ENCODE data around the gene RNF5. TPM values are rescaled to one million over a fixed set of nuclear protein-coding genes. Genes with fewer than 3 reads are reported as not detected.

Gene RNF5
- total and polyA plus RNA-seq, 2 of the 4 experiments (the other 2 are of a cell fraction), result 18.8 to 41.4 TPM

DNA sequence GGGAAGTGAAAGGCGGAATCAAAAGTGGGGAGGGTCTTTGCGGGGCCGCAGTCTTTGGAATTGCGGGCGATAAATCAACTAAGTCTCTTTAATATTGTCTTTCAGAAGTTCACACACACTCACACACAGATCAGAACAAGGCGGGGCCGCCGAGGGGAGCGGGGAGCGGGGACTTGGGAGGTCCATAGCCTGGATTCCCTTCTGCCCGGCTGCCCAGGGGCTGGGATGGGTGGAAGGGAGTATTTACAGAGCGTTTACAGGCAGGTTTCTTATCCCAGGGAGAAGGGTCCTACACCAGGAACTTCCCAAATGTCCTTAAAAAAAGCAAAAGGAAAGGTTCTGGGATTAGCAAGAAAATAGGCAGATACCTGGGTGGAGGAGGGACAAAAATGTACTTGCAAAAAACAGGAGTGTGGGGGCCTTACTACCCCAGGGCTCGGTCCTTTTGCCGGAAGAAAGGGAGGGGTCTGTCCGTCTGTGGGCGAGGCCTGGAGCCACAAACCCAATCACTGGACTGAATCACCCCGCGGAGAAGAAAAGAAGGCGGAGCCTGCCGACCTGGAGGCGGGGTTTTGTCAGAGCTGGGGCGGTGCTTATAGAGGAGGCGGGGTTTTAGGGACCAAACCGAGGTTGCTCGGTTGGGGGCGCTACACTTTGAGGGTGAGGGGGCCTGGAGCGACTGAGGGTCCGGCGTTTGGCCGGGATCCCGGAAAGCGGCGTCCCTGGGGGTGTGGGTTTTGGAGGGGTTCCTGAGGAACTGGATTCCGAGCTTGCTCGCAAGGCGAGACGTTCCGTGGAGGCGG is 29.7 kb upstream of the RNF5 start:
- no peak overlapping the region for H3K27ac ChIP-seq (ENCODE audit: insufficient read depth, low read length)
- 45% methylated on average over 18 of the region's 39 CpGs; no CpG with 5 or more reads in 1 of the 2 experiments for WGBS, 2 experiments (ENCODE audit: extremely low coverage in 2 of 2, insufficient read length in 1 of 2)
- ATAC-seq (ENCODE audit: low read depth) (no peak), DNase-seq (no peak)
- no peak overlapping the region for H4K8ac ChIP-seq (ENCODE audit: low read depth in 2 of 2, low read length in 2 of 2)
- peaks cover 0 to 11% of the 10 kb centered on the region in 2 experiments; a peak in 1 of 4 replicates for H3K79me1 ChIP-seq (ENCODE audit: low read depth in 1 of 2, low read length in 2 of 2)
- no peak overlapping the region for H3K4me2 ChIP-seq (ENCODE audit: low read depth, low read length)
- H3K14ac ChIP-seq (replicated peaks; ENCODE audit: low read depth, low read length), result no peak overlapping the region
- H3K9me1 ChIP-seq (ENCODE audit: insufficient read depth, low read length), result 0 out of 2 replicates have a peak, but pooled peaks cover 4% of the 10 kb centered on the region
- in situ Hi-C loops (cut with MboI; ENCODE audit: low sequenced_read_pairs), result no loop called here
- peaks cover 2% of the 10 kb centered on the region; the same call in 1 of the 2 replicates for H3K36me3 ChIP-seq (ENCODE audit: control insufficient read depth, insufficient read depth, low read length)
- H3K18ac ChIP-seq (ENCODE audit: low read depth, low read length), result no peak overlapping the region
- dilution Hi-C loops (cut with HindIII; ENCODE audit: low sequenced_read_pairs, unreplicated experiment), result no loop called here
- no peak overlapping the region for H2BK15ac ChIP-seq (ENCODE audit: low read depth, low read length)
- intact Hi-C loops (cut with micrococcal nuclease), result no loop called here
- POLR2A ChIA-PET (ENCODE audit: unreplicated experiment), result no interaction called here
- H2AK9ac ChIP-seq (replicated peaks; ENCODE audit: low read depth, low read length, poor library complexity), result no peak overlapping the region
- H3K9ac ChIP-seq (ENCODE audit: low read depth, low read length), result no peak overlapping the region
- no peak overlapping the region for H3K4ac ChIP-seq (ENCODE audit: low read depth, low read length)
- no peak overlapping the region for H2BK20ac ChIP-seq (ENCODE audit: low read depth, low read length)
- H4K20me1 ChIP-seq (ENCODE audit: insufficient read depth, low read length), result no peaks in the 10 kb centered on the region
- H3K4me3 ChIP-seq (ENCODE audit: insufficient read depth, low read depth, low read length), result no peak overlapping the region
- H3K23ac ChIP-seq (ENCODE audit: low read depth, low read length), result no peak overlapping the region
- no peak overlapping the region for H2BK5ac ChIP-seq (ENCODE audit: low read depth, low read length, poor library complexity, severe bottlenecking)
- no peak overlapping the region for H2BK120ac ChIP-seq (ENCODE audit: low read depth, low read length)
- peaks cover 19% of the 10 kb centered on the region for H3K4me1 ChIP-seq (ENCODE audit: control insufficient read depth, insufficient read depth, low read length)
- H4K91ac ChIP-seq (ENCODE audit: insufficient read depth, low read depth, low read length), result no peak overlapping the region
- H2AK5ac ChIP-seq (ENCODE audit: low read depth, low read length), result no peak overlapping the region
- no TSS peak for BruUV-seq (replicated peaks)
- peaks cover 27% of the 10 kb centered on the region for H3K27me3 ChIP-seq (ENCODE audit: control insufficient read depth, insufficient read depth, low read length)
- no peak overlapping the region for H3K56ac ChIP-seq (ENCODE audit: extremely low read depth, insufficient read depth, low read length)
- CTCF ChIA-PET, result interaction anchor here (1.3 kb wide), 1 partner anchor 12 kb away, joined by 5 read pairs; no protein-coding TSS in a partner anchor
- H4K5ac ChIP-seq (ENCODE audit: low read depth, low read length), result no peak overlapping the region
- H2AFZ ChIP-seq (replicated peaks; ENCODE audit: low read length, poor library complexity), result no peak overlapping the region
- H3K9me3 ChIP-seq (ENCODE audit: control insufficient read depth, insufficient read depth, low read length), result peaks cover 2% of the 10 kb centered on the region; the same call in 1 of the 2 replicates
- no peak for TF ChIP-seq POLR2A (IDR thresholded peaks at IDR 0.05; ENCODE audit: low read depth, low read length)
- no peak for TF ChIP-seq NFE2L2 (IDR thresholded peaks at IDR 0.05; ENCODE audit: low read depth, low read length)
- TF ChIP-seq SMC3 (IDR thresholded peaks at IDR 0.05; ENCODE audit: low read depth, low read length), result no peak
- TF ChIP-seq, protein P1, sequence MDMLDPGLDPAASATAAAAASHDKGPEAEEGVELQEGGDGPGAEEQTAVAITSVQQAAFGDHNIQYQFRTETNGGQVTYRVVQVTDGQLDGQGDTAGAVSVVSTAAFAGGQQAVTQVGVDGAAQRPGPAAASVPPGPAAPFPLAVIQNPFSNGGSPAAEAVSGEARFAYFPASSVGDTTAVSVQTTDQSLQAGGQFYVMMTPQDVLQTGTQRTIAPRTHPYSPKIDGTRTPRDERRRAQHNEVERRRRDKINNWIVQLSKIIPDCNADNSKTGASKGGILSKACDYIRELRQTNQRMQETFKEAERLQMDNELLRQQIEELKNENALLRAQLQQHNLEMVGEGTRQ (IDR thresholded peaks at IDR 0.05; ENCODE audit: low read depth, low read length), result no peak
- TF ChIP-seq CHD1 (IDR thresholded peaks at IDR 0.05; ENCODE audit: low read depth, low read length), result no peak
- no peak for TF ChIP-seq MAFK (IDR thresholded peaks at IDR 0.05; ENCODE audit: low read depth, low read length)
- TF ChIP-seq FOS (IDR thresholded peaks at IDR 0.05; ENCODE audit: low read depth, low read length), result no peak
- no peak for TF ChIP-seq MAZ (IDR thresholded peaks at IDR 0.05; ENCODE audit: borderline replicate concordance, low read depth, low read length)
- no peak for TF ChIP-seq BHLHE40 (IDR thresholded peaks at IDR 0.05; ENCODE audit: low read depth, low read length)
- no peak for TF ChIP-seq RAD21 (IDR thresholded peaks at IDR 0.05; ENCODE audit: low read length)
- TF ChIP-seq RFX5 (IDR thresholded peaks at IDR 0.05; ENCODE audit: low read depth, low read length), result no peak
- TF ChIP-seq RCOR1 (IDR thresholded peaks at IDR 0.05; ENCODE audit: insufficient replicate concordance, low read length), result no peak
- no peak for TF ChIP-seq CEBPB (IDR thresholded peaks at IDR 0.05; ENCODE audit: low read depth, low read length)
- TF ChIP-seq, protein P2, sequence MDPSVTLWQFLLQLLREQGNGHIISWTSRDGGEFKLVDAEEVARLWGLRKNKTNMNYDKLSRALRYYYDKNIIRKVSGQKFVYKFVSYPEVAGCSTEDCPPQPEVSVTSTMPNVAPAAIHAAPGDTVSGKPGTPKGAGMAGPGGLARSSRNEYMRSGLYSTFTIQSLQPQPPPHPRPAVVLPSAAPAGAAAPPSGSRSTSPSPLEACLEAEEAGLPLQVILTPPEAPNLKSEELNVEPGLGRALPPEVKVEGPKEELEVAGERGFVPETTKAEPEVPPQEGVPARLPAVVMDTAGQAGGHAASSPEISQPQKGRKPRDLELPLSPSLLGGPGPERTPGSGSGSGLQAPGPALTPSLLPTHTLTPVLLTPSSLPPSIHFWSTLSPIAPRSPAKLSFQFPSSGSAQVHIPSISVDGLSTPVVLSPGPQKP (IDR thresholded peaks at IDR 0.05; ENCODE audit: borderline replicate concordance, low read depth, low read length), result no peak
- TF ChIP-seq, protein P3, sequence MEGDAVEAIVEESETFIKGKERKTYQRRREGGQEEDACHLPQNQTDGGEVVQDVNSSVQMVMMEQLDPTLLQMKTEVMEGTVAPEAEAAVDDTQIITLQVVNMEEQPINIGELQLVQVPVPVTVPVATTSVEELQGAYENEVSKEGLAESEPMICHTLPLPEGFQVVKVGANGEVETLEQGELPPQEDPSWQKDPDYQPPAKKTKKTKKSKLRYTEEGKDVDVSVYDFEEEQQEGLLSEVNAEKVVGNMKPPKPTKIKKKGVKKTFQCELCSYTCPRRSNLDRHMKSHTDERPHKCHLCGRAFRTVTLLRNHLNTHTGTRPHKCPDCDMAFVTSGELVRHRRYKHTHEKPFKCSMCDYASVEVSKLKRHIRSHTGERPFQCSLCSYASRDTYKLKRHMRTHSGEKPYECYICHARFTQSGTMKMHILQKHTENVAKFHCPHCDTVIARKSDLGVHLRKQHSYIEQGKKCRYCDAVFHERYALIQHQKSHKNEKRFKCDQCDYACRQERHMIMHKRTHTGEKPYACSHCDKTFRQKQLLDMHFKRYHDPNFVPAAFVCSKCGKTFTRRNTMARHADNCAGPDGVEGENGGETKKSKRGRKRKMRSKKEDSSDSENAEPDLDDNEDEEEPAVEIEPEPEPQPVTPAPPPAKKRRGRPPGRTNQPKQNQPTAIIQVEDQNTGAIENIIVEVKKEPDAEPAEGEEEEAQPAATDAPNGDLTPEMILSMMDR (conservative IDR thresholded peaks at IDR 0.05; ENCODE audit: low read depth, low read length), result no peak

Data from IMR-90 (cell line).